D721Med (cell line): ENCODE results near the gene OR1J4.
"Not testable (repeated sequence)": the region's sequence is repeated elsewhere in the genome, so short reads cannot be mapped to it uniquely, and the experiment has no call there.

Source experiments
- DNase-seq: peaks from one replicate; pipeline ENCODE4 v3.0.0; 2011; ENCODE audit warnings: low spot score; ENCODE audit not compliant: insufficient read length
- FAIRE-seq: peaks from 2 replicates; lab custom pipeline; 2011; peaks lifted over from hg19 to GRCh38; lab: Jason Lieb, UNC
- CTCF ChIP-seq: IDR thresholded peaks from 2 replicates; pipeline ENCODE4 v1.5.1; 2012; ENCODE audit warnings: mild to moderate bottlenecking, control low read depth; ENCODE audit not compliant: insufficient read depth; ENCODE audit errors: missing control alignments

OR1J4 gene

GRCh38 chr9:122506964-122507363 is 12.0 kb upstream of the OR1J4 start:
- FAIRE-seq (no peak), DNase-seq (no peak)
- TF ChIP-seq CTCF: no peak

- no peak for TF ChIP-seq CTCF
- DNase-seq: no peak
- no peak for FAIRE-seq
Observed at GRCh38 chr9:122510502-122510901, 8.4 kb upstream of the OR1J4 start, which contains the start of gene OR1J2. OR1J2 (plus strand) TSS chr9:122510802; CDS start chr9:122510802, 0 bp downstream.

- no peak for TF ChIP-seq CTCF
- FAIRE-seq (no peak), DNase-seq (no peak)
Observed at GRCh38 chr9:122518226-122518625, 715 bp upstream of the OR1J4 start.

GRCh38 chr9:122519376-122519775 is 435 bp downstream of the OR1J4 start:
- DNase-seq: no peak
- no peak for TF ChIP-seq CTCF
- no peak for FAIRE-seq

GRCh38 chr9:122526602-122527001 is 7.7 kb downstream of the OR1J4 start:
- DNase-seq (no peak), FAIRE-seq (no peak)
- no peak for TF ChIP-seq CTCF

- FAIRE-seq: no peak
- no peak for TF ChIP-seq CTCF
- no peak for DNase-seq
Observed at GRCh38 chr9:122527193-122527592, 8.3 kb downstream of the OR1J4 start, which contains the start of gene OR1N1. OR1N1 (minus strand) TSS chr9:122527293; CDS start chr9:122527293, 0 bp downstream.

- not testable (repeated sequence) for DNase-seq, FAIRE-seq
Observed at GRCh38 chr9:122531157-122531556, 12.2 kb downstream of the OR1J4 start.

GRCh38 chr9:122536134-122536533 is 17.2 kb downstream of the OR1J4 start:
- DNase-seq: no peak
- no peak for TF ChIP-seq CTCF
- no peak for FAIRE-seq

GRCh38 chr9:122537066-122537465 is 18.1 kb downstream of the OR1J4 start:
- not testable (repeated sequence) for FAIRE-seq, DNase-seq
